KMS-11 (cell line): ENCODE data around the gene NUTF2.
"Not testable (repeated sequence)": the region's sequence is repeated elsewhere in the genome, so short reads cannot be mapped to it uniquely, and the experiment has no call there.

Experiments used
- H2AFZ ChIP-seq: fragments of 200-600 bp; sonication (generic); 2 replicates; pipeline ENCODE4 v1.6.1; 2016; ENCODE audit warnings: antibody characterized with exemption, mixed run types, low read depth
- H3K27ac ChIP-seq: fragments of 200-600 bp; sonication (generic); 2 replicates; pipeline ENCODE4 v1.6.1; 2016; ENCODE audit warnings: mild to moderate bottlenecking, mixed run types
- H3K27me3 ChIP-seq: fragments of 200-600 bp; sonication (generic); 2 replicates; pipeline ENCODE4 v1.6.1; 2017; ENCODE audit warnings: mild to moderate bottlenecking, low read depth, mixed run types, moderate library complexity; ENCODE audit not compliant: insufficient read depth
- H3K36me3 ChIP-seq: fragments of 200-600 bp; sonication (generic); 2 replicates; pipeline ENCODE4 v1.6.1; 2017; ENCODE audit warnings: mild to moderate bottlenecking, mixed run types; ENCODE audit not compliant: insufficient read depth
- H3K4me1 ChIP-seq: fragments of 200-600 bp; sonication (generic); 2 replicates; pipeline ENCODE4 v1.6.1; 2016; ENCODE audit warnings: mild to moderate bottlenecking, low read depth, mixed run types; ENCODE audit not compliant: poor library complexity, severe bottlenecking
- H3K4me2 ChIP-seq: fragments of 200-600 bp; sonication (generic); 2 replicates; pipeline ENCODE4 v1.7.0; 2016; ENCODE audit warnings: mild to moderate bottlenecking, mixed run types
- H3K4me3 ChIP-seq: fragments of 200-600 bp; sonication (generic); IDR thresholded peaks from 2 replicates; pipeline ENCODE4 v1.6.1; 2017; ENCODE audit warnings: low read depth, low read length, mixed read lengths; ENCODE audit not compliant: insufficient read depth
- H3K79me2 ChIP-seq: fragments of 200-600 bp; sonication (generic); 2 replicates; pipeline ENCODE4 v1.6.1; 2016; ENCODE audit warnings: low read depth, mixed run types; ENCODE audit not compliant: insufficient read depth
- H3K9ac ChIP-seq: fragments of 200-600 bp; sonication (generic); 2 replicates; pipeline ENCODE4 v1.6.1; 2016; ENCODE audit warnings: mild to moderate bottlenecking, mixed run types
- H4K20me1 ChIP-seq: fragments of 200-600 bp; sonication (generic); 2 replicates; pipeline ENCODE4 v1.6.1; 2016; ENCODE audit warnings: mild to moderate bottlenecking, mixed run types; ENCODE audit not compliant: insufficient read depth
- TF ChIP-seq, protein P1 (sequence below): fragments of 200-600 bp; sonication (generic); conservative IDR thresholded peaks from 2 replicates; pipeline ENCODE4 v1.6.1; 2017; ENCODE audit warnings: low read depth, mild to moderate bottlenecking, antibody characterized with exemption, low read length, moderate library complexity, mixed read lengths

The NUTF2 gene

GRCh38 chr16:67862623-67863583 is 16.2 kb downstream of the NUTF2 start:
- no peak overlapping the region for H3K4me2 ChIP-seq
- peaks cover 4% of the 10 kb centered on the region; the same call in 1 of the 2 replicates for H3K36me3 ChIP-seq
- TF ChIP-seq, protein P1, sequence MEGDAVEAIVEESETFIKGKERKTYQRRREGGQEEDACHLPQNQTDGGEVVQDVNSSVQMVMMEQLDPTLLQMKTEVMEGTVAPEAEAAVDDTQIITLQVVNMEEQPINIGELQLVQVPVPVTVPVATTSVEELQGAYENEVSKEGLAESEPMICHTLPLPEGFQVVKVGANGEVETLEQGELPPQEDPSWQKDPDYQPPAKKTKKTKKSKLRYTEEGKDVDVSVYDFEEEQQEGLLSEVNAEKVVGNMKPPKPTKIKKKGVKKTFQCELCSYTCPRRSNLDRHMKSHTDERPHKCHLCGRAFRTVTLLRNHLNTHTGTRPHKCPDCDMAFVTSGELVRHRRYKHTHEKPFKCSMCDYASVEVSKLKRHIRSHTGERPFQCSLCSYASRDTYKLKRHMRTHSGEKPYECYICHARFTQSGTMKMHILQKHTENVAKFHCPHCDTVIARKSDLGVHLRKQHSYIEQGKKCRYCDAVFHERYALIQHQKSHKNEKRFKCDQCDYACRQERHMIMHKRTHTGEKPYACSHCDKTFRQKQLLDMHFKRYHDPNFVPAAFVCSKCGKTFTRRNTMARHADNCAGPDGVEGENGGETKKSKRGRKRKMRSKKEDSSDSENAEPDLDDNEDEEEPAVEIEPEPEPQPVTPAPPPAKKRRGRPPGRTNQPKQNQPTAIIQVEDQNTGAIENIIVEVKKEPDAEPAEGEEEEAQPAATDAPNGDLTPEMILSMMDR = no peak
- no peaks in the 10 kb centered on the region for H4K20me1 ChIP-seq
- no peak overlapping the region for H3K9ac ChIP-seq
- no peak overlapping the region for H3K27ac ChIP-seq
- H3K27me3 ChIP-seq = no peaks in the 10 kb centered on the region
- peaks cover 24% of the 10 kb centered on the region for H3K4me1 ChIP-seq
- no peak overlapping the region for H3K4me3 ChIP-seq
- H3K79me2 ChIP-seq = peaks cover 44% of the 10 kb centered on the region
- H2AFZ ChIP-seq = no peak overlapping the region

DNA sequence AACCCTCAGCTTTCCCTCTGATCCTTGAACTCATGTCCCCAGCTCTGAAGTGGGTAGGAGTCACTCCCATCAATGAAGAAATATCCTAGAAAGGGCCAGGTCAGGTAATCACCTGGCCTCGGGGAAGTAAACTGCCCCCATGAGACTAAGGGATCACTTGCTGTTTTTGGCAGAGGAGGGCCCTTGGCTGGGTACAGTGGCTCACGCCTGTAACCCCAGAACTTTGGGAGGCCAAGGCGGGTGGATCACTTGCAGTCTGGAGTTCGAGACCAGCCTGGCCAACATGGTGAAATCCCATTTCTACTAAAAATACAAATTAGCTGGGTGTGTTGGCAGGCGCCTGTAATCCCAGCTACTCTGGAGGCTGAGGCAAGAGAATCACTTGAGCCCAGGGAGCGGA is 17.3 kb downstream of the NUTF2 start:
- peaks cover 33% of the 10 kb centered on the region; the same call in 1 of the 2 replicates for H3K79me2 ChIP-seq
- H3K27me3 ChIP-seq, H3K9ac ChIP-seq, H3K27ac ChIP-seq, H3K4me2 ChIP-seq, H3K36me3 ChIP-seq, H4K20me1 ChIP-seq, H2AFZ ChIP-seq, H3K4me3 ChIP-seq: not testable (repeated sequence)
- peaks cover 24% of the 10 kb centered on the region for H3K4me1 ChIP-seq

- Histone ChIP-seq H3K4me2 (no peak overlapping the region), H3K27me3 (no peaks in the 10 kb centered on the region), H3K79me2 (peaks cover 27% of the 10 kb centered on the region; the same call in 1 of the 2 replicates), H3K27ac (no peak overlapping the region), H3K4me3 (no peak overlapping the region), H3K36me3 (peaks cover 4% of the 10 kb centered on the region; the same call in 1 of the 2 replicates), H4K20me1 (no peaks in the 10 kb centered on the region), H3K4me1 (peaks cover 24% of the 10 kb centered on the region), H3K9ac (no peak overlapping the region), H2AFZ (no peak overlapping the region)
- TF ChIP-seq, protein P1 = no peak
Measured at GRCh38 chr16:67864594-67864993, 17.9 kb downstream of the NUTF2 start.

GRCh38 chr16:67865318-67865717 is 18.6 kb downstream of the NUTF2 start:
- Histone ChIP-seq H2AFZ (no peak overlapping the region), H3K4me2 (no peak overlapping the region), H3K27ac (no peak overlapping the region; the same call in 1 of the 2 replicates), H3K36me3 (peaks cover 4% of the 10 kb centered on the region; the same call in 1 of the 2 replicates), H4K20me1 (no peaks in the 10 kb centered on the region), H3K4me3 (no peak overlapping the region), H3K27me3 (no peaks in the 10 kb centered on the region), H3K79me2 (peaks cover 26% of the 10 kb centered on the region; the same call in 1 of the 2 replicates), H3K9ac (no peak overlapping the region), H3K4me1 (peaks cover 29% of the 10 kb centered on the region)
- TF ChIP-seq, protein P1 = no peak; the same call in 1 of the 2 replicates

- peaks cover 4% of the 10 kb centered on the region; the same call in 1 of the 2 replicates for H3K36me3 ChIP-seq
Measured at GRCh38 chr16:67868290-67868689, 21.6 kb downstream of the NUTF2 start.

More at GRCh38 chr16:67868290-67868689, 21.6 kb downstream of the NUTF2 start:
- TF ChIP-seq, protein P1 = no peak
- Histone ChIP-seq H3K4me3 (no peak overlapping the region), H3K27me3 (no peaks in the 10 kb centered on the region), H4K20me1 (no peaks in the 10 kb centered on the region), H2AFZ (no peak overlapping the region), H3K27ac (no peak overlapping the region), H3K4me2 (no peak overlapping the region), H3K79me2 (peaks cover 3% of the 10 kb centered on the region), H3K4me1 (peaks cover 32% of the 10 kb centered on the region), H3K9ac (no peak overlapping the region)
